SU-DHL-6 (cell line): Measurements from ENCODE around the gene LAX1.
"Not testable (repeated sequence)": the region's sequence is repeated elsewhere in the genome, so short reads cannot be mapped to it uniquely, and the experiment has no call there.

ENCODE experiments used
- H2AFZ ChIP-seq: fragments of 200-600 bp; sonication (generic); 2 replicates; pipeline ENCODE4 v1.6.1; 2014; ENCODE audit warnings: low read depth, mild to moderate bottlenecking, moderate library complexity, mixed read lengths, antibody characterized with exemption, low read length; ENCODE audit not compliant: severe bottlenecking
- H3F3A ChIP-seq: fragments of 200-600 bp; shearing (Covaris generic); 2 replicates; pipeline ENCODE4 v1.6.0; 2016; ENCODE audit warnings: antibody characterized with exemption, mild to moderate bottlenecking; ENCODE audit not compliant: insufficient read depth
- H3K27ac ChIP-seq: fragments of 200-600 bp; sonication (generic); 2 replicates; pipeline ENCODE4 v1.5.1; 2016; ENCODE audit warnings: low read depth, mild to moderate bottlenecking, low read length, moderate library complexity, mixed read lengths
- H3K27me3 ChIP-seq: fragments of 200-600 bp; sonication (generic), shearing (Covaris generic); 2 replicates; pipeline ENCODE4 v1.6.0; 2014; ENCODE audit warnings: mild to moderate bottlenecking, low read length
- H3K36me3 ChIP-seq: fragments of 200-600 bp; sonication (generic); 2 replicates; pipeline ENCODE4 v1.6.1; 2014; ENCODE audit warnings: mild to moderate bottlenecking, low read length, mixed read lengths
- H3K4me2 ChIP-seq: fragments of 300-600, 200-600 bp; shearing (Covaris generic), sonication (generic); 2 replicates; pipeline ENCODE4 v1.6.0; 2014; ENCODE audit warnings: low read length, low read depth, mild to moderate bottlenecking; ENCODE audit not compliant: poor library complexity, severe bottlenecking
- H3K4me3 ChIP-seq: fragments of 200-600 bp; sonication (generic); 2 replicates; pipeline ENCODE4 v1.5.1; 2014; ENCODE audit warnings: antibody characterized with exemption, low read length, mild to moderate bottlenecking, mixed read lengths; ENCODE audit not compliant: insufficient read depth, poor library complexity, severe bottlenecking
- H3K79me2 ChIP-seq: fragments of 200-600 bp; sonication (generic); 2 replicates; pipeline ENCODE4 v1.6.1; 2014; ENCODE audit warnings: mild to moderate bottlenecking, low read length, moderate library complexity; ENCODE audit not compliant: insufficient read depth
- H3K9ac ChIP-seq: fragments of 200-600 bp; sonication (generic); 2 replicates; pipeline ENCODE4 v1.7.0; 2014; ENCODE audit warnings: mild to moderate bottlenecking, low read length
- H3K9me2 ChIP-seq: fragments of 200-600 bp; sonication (generic); replicated peaks from 2 replicates; pipeline ENCODE4 v1.6.1; 2014; ENCODE audit warnings: low read length; ENCODE audit not compliant: insufficient read depth
- H3K9me3 ChIP-seq: fragments of 200-600 bp; sonication (generic); 2 replicates; pipeline ENCODE4 v1.6.1; 2014; ENCODE audit warnings: low read length, mixed read lengths; ENCODE audit not compliant: insufficient read depth
- H4K20me1 ChIP-seq: fragments of 200-600 bp; sonication (generic); 2 replicates; pipeline ENCODE4 v1.6.1; 2014; ENCODE audit warnings: low read depth, mild to moderate bottlenecking, antibody characterized with exemption, low read length, moderate library complexity, mixed read lengths
- EZH2phosphoT487 ChIP-seq: fragments of 200-600 bp; sonication (generic), shearing (Covaris generic); conservative IDR thresholded peaks from 2 replicates; pipeline ENCODE4 v1.6.1; 2018; ENCODE audit warnings: mild to moderate bottlenecking, antibody characterized with exemption, low read length, moderate library complexity, mixed read lengths
- TF ChIP-seq, protein P1 (sequence below): fragments of 200-600 bp; sonication (generic); IDR thresholded peaks from one replicate; pipeline ENCODE4 v1.5.1; 2017; ENCODE audit warnings: antibody characterized with exemption, mild to moderate bottlenecking, low read length, moderate library complexity; ENCODE audit not compliant: insufficient read depth, poor library complexity, severe bottlenecking

The LAX1 gene

DNA sequence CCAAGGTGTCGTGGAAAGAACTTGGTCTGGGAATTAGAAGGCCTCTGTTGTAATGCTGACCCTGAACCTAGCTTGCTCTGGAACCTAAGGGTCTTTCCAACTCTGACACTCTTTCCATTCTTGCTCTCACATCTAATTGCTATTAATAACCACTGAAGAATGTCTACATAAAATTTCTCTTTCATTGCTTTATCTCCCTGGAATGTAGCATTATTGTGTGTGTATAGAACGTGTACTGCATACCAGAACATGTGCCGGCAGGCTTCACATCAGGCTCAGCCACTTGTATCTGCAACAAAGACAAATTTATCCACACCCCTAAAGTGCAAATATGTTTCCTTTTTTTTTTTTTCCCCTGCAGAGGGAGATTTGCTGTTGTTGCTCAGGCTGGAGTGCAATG lies 13.9 kb upstream of the LAX1 start:
- Histone ChIP-seq H3K4me2 (no peak overlapping the region), H4K20me1 (no peaks in the 10 kb centered on the region), H3F3A (no peaks in the 10 kb centered on the region), H3K36me3 (no peaks in the 10 kb centered on the region), H3K9me2 (no peaks in the 10 kb centered on the region), H3K79me2 (no peaks in the 10 kb centered on the region), H3K27me3 (no peaks in the 10 kb centered on the region), H3K9ac (no peak overlapping the region), H3K27ac (no peak overlapping the region), H3K4me3 (no peak overlapping the region), H2AFZ (no peak overlapping the region), H3K9me3 (no peaks in the 10 kb centered on the region)
- TF ChIP-seq, protein P1, sequence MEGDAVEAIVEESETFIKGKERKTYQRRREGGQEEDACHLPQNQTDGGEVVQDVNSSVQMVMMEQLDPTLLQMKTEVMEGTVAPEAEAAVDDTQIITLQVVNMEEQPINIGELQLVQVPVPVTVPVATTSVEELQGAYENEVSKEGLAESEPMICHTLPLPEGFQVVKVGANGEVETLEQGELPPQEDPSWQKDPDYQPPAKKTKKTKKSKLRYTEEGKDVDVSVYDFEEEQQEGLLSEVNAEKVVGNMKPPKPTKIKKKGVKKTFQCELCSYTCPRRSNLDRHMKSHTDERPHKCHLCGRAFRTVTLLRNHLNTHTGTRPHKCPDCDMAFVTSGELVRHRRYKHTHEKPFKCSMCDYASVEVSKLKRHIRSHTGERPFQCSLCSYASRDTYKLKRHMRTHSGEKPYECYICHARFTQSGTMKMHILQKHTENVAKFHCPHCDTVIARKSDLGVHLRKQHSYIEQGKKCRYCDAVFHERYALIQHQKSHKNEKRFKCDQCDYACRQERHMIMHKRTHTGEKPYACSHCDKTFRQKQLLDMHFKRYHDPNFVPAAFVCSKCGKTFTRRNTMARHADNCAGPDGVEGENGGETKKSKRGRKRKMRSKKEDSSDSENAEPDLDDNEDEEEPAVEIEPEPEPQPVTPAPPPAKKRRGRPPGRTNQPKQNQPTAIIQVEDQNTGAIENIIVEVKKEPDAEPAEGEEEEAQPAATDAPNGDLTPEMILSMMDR, result no peak
- no peak for TF ChIP-seq EZH2phosphoT487

DNA sequence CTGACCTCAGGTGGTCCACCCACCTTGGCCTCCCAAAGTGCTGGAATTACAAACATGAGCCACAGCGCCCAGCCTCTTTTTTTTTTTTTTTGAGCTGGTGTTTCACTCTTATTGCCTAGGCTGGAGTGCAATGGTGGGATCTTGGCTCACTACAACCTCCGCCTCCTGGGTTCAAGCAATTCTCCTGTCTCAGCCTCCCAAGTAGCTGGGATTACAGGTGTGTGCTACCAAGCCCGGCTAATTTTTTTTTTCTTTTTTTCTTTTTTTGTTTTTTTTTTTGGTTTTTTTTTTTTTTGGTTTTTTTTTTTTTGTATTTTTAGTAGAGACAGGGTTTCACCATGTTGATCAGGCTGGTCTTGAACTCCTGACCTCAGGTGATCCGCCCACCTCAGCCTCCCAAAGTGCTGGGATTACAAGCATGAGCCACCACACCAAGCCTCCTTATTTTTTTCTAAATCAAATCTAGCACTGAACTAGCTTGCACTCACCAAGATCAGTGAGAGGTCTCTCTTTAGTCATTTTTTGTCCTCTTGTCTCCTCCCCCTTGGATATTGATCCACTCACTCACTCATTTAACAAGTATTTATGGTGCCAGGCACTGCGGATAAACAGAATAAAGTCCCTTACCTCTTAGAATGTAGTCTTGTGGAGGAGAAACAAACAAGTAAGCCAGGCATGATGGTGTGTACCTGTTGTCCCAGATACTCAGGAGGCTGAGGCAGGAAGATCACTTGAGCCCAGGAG lies 13.2 kb upstream of the LAX1 start:
- H4K20me1 ChIP-seq, H2AFZ ChIP-seq, H3F3A ChIP-seq, H3K4me2 ChIP-seq, H3K9me2 ChIP-seq, H3K4me3 ChIP-seq, H3K9ac ChIP-seq, H3K79me2 ChIP-seq, H3K27me3 ChIP-seq, H3K9me3 ChIP-seq, H3K27ac ChIP-seq, H3K36me3 ChIP-seq: not testable (repeated sequence)

DNA sequence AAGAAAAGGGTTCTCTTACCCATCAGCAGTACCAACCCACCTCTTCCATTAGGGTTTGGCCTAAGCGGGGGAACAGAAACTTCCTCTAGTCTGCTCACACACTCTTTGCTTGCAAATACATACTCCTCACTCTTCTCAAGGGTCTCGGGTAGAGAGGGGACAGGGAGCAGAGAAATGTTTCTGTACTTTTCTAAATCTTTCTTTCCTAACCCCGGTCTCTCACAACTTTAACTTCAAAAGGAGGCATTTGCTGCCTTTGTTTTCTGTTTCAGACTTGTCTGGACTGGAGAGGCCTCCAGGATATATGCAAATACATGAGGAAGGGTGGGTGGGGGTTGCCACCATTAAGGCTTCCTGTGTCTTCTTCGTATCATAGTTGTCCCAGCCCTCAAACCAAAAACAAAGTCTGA lies 10.5 kb upstream of the LAX1 start:
- Histone ChIP-seq H3K27me3 (no peaks in the 10 kb centered on the region), H3K4me2 (peak overlapping the region; percentile 68), H3K36me3 (no peaks in the 10 kb centered on the region), H4K20me1 (no peaks in the 10 kb centered on the region), H3K27ac (peak overlapping the region; percentile 82), H3K9ac (peak overlapping the region; percentile 41), H3K9me2 (no peaks in the 10 kb centered on the region), H3K9me3 (no peaks in the 10 kb centered on the region), H3K4me3 (no peak overlapping the region), H2AFZ (peak overlapping the region; percentile 89), H3F3A (no peaks in the 10 kb centered on the region), H3K79me2 (no peaks in the 10 kb centered on the region)
- no peak for TF ChIP-seq EZH2phosphoT487
- TF ChIP-seq, protein P1, result no peak

DNA sequence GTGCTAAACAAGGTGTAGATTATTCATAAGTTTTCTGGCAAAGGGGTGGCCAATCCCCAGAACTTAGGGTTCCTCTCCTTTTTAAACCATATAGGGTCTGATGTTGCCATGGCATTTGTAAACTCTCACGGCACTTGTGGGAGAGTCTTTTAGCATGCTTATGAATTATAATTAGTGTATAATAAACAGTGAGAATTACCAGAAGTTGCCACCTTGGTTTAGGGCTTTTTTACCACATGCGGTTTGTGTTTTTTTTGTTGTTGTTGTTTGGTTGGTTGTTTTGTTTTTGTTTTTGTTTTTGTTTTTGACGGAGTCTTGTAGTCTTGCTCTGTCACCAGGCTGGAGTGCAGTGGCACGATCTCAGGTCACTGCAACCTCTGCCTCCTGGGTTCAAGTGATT lies 8.9 kb upstream of the LAX1 start:
- Histone ChIP-seq H3K79me2 (no peaks in the 10 kb centered on the region), H3K36me3 (no peaks in the 10 kb centered on the region), H2AFZ (no peak overlapping the region), H3K4me3 (no peak overlapping the region), H3K9ac (no peak overlapping the region), H3K27me3 (no peaks in the 10 kb centered on the region), H3F3A (peaks cover 3% of the 10 kb centered on the region; the same call in 1 of the 2 replicates), H3K27ac (no peak overlapping the region), H3K9me2 (no peaks in the 10 kb centered on the region), H4K20me1 (no peaks in the 10 kb centered on the region), H3K9me3 (no peaks in the 10 kb centered on the region), H3K4me2 (no peak overlapping the region)
- TF ChIP-seq, protein P1, result no peak
- no peak for TF ChIP-seq EZH2phosphoT487

DNA sequence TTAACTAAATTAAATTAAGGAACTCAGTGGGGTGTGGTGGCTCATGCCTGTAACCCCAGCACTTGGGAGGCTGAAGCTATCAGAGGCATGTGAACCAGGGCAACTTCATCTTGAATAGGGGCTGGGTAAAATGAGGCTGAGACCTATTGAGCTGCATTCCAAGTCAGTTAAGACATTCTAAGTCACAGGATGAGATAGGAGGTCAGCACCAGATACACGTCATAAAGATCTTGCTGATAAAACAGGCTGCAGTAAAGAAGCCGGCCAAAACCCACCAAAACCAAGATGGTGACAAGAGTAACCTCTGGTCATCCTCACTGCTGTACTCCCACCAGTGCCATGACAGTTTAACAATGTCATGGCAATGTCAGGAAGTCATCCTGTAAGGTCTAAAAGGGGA lies 6.2 kb upstream of the LAX1 start:
- H3K9ac ChIP-seq, H3K9me3 ChIP-seq, H3K27ac ChIP-seq, H2AFZ ChIP-seq, H3K79me2 ChIP-seq, H3K27me3 ChIP-seq, H3K4me3 ChIP-seq, H4K20me1 ChIP-seq, H3K4me2 ChIP-seq, H3K9me2 ChIP-seq, H3F3A ChIP-seq, H3K36me3 ChIP-seq: not testable (repeated sequence)
